WTC11 (cell line): Measurements from ENCODE around the gene TRIM9. TPM values are rescaled to one million over a fixed set of nuclear protein-coding genes. Genes with fewer than 3 reads are reported as not detected.

ENCODE experiments used
- ATAC-seq: fragments of 200-7000 bp; cut with Tn5 transposase; 2 replicates; pipeline ENCODE4 v1.10.0; 2021; ENCODE audit warnings: mild to moderate bottlenecking, moderate library complexity
- CTCF ChIA-PET: fragments of 300-600 bp; sonication (Branson Sonifier 250); formaldehyde crosslinking; loops from one replicate; lab custom pipeline; 2021; ENCODE audit warnings: antibody characterized with exemption; lab: Charles Lee
- POLR2A ChIA-PET: fragments of 350-600 bp; sonication (Branson Sonifier 250); formaldehyde crosslinking; loops from one replicate; lab custom pipeline; 2021; ENCODE audit warnings: antibody characterized with exemption; lab: Charles Lee
- DNase-seq: peaks from one replicate; pipeline ENCODE4 v3.0.0; 2021; ENCODE audit warnings: low spot score
- H3K27ac Mint-ChIP-seq: 2 replicates; pipeline ENCODE4 v1.8.0; 2021; ENCODE audit warnings: mixed read lengths
- H3K27me3 Mint-ChIP-seq: 2 replicates; pipeline ENCODE4 v1.8.0; 2021; ENCODE audit warnings: low read depth, mild to moderate bottlenecking, moderate library complexity, mixed read lengths
- H3K36me3 Mint-ChIP-seq: 2 replicates; pipeline ENCODE4 v1.8.0; 2021; ENCODE audit warnings: mixed read lengths
- H3K4me1 Mint-ChIP-seq: 2 replicates; pipeline ENCODE4 v1.8.0; 2022; ENCODE audit warnings: mixed read lengths
- H3K4me3 Mint-ChIP-seq: 2 replicates; pipeline ENCODE4 v1.8.0; 2021; ENCODE audit warnings: mild to moderate bottlenecking, moderate library complexity, mixed read lengths
- H3K9me3 Mint-ChIP-seq: 2 replicates; pipeline ENCODE4 v1.8.0; 2021; ENCODE audit warnings: mixed read lengths
- AR ChIP-seq: fragments of 250-450 bp; sonication (Bioruptor Pico); IDR thresholded peaks from 2 replicates; pipeline ENCODE4 v1.9.0; 2021; ENCODE audit warnings: mild to moderate bottlenecking
- ATF3 ChIP-seq: sonication (generic); formaldehyde crosslinking; conservative IDR thresholded peaks from 2 replicates; pipeline ENCODE4 v1.8.1; 2022; ENCODE audit warnings: mild to moderate bottlenecking, missing genetic modification reagents
- E2F1 ChIP-seq: sonication (generic); formaldehyde crosslinking; IDR thresholded peaks from 2 replicates; pipeline ENCODE4 v1.8.0; 2022; ENCODE audit warnings: mild to moderate bottlenecking, missing genetic modification reagents
- ESRRA ChIP-seq: sonication (generic); formaldehyde crosslinking; IDR thresholded peaks from 2 replicates; pipeline ENCODE4 v1.8.1; 2022; ENCODE audit warnings: mild to moderate bottlenecking, missing genetic modification reagents, borderline replicate concordance
- FOXP1 ChIP-seq: sonication (generic); formaldehyde crosslinking; IDR thresholded peaks from 2 replicates; pipeline ENCODE4 v1.8.0; 2022; ENCODE audit warnings: missing genetic modification reagents, mild to moderate bottlenecking, moderate library complexity, borderline replicate concordance
- FOXP4 ChIP-seq: sonication (generic); formaldehyde crosslinking; IDR thresholded peaks from 2 replicates; pipeline ENCODE4 v1.8.0; 2022; ENCODE audit warnings: mild to moderate bottlenecking, missing genetic modification reagents
- JAZF1 ChIP-seq: fragments of 250-450 bp; sonication (Bioruptor Pico); IDR thresholded peaks from 2 replicates; pipeline ENCODE4 v1.9.0; 2021; ENCODE audit warnings: moderate library complexity, mild to moderate bottlenecking, inconsistent platforms
- MAX ChIP-seq: sonication (generic); formaldehyde crosslinking; IDR thresholded peaks from 2 replicates; pipeline ENCODE4 v1.8.0; 2022; ENCODE audit warnings: mild to moderate bottlenecking, missing genetic modification reagents
- MLX ChIP-seq: sonication (generic); formaldehyde crosslinking; IDR thresholded peaks from 2 replicates; pipeline ENCODE4 v1.8.1; 2023; ENCODE audit warnings: mild to moderate bottlenecking, missing genetic modification reagents, moderate library complexity
- MYBL2 ChIP-seq: sonication (generic); formaldehyde crosslinking; IDR thresholded peaks from 2 replicates; pipeline ENCODE4 v1.8.1; 2023; ENCODE audit warnings: mild to moderate bottlenecking, moderate library complexity, missing genetic modification reagents
- NR1H2 ChIP-seq: sonication (generic); formaldehyde crosslinking; IDR thresholded peaks from 2 replicates; pipeline ENCODE4 v1.9.0; 2021; ENCODE audit warnings: mild to moderate bottlenecking, moderate library complexity, missing genetic modification reagents
- PRRX2 ChIP-seq: fragments of 250-450 bp; sonication (Bioruptor Pico); IDR thresholded peaks from 2 replicates; pipeline ENCODE4 v1.8.0; 2021; ENCODE audit warnings: mild to moderate bottlenecking
- SMAD3 ChIP-seq: sonication (generic); formaldehyde crosslinking; IDR thresholded peaks from 2 replicates; pipeline ENCODE4 v1.8.0; 2022; ENCODE audit warnings: missing genetic modification reagents, mild to moderate bottlenecking, borderline replicate concordance
- STAT6 ChIP-seq: sonication (generic); formaldehyde crosslinking; conservative IDR thresholded peaks from 2 replicates; pipeline ENCODE4 v1.8.1; 2023; ENCODE audit warnings: mild to moderate bottlenecking, low read depth, missing genetic modification reagents, moderate library complexity
- TCF7 ChIP-seq: sonication (generic); formaldehyde crosslinking; IDR thresholded peaks from 2 replicates; pipeline ENCODE4 v1.8.0; 2022; ENCODE audit warnings: mild to moderate bottlenecking, low read depth, missing genetic modification reagents, moderate library complexity
- USF2 ChIP-seq: sonication (generic); formaldehyde crosslinking; IDR thresholded peaks from 2 replicates; pipeline ENCODE4 v1.8.1; 2023; ENCODE audit warnings: mild to moderate bottlenecking, missing genetic modification reagents, moderate library complexity
- ZNF219 ChIP-seq: sonication (generic); formaldehyde crosslinking; IDR thresholded peaks from 2 replicates; pipeline ENCODE4 v1.8.0; 2023; ENCODE audit warnings: missing genetic modification reagents, mild to moderate bottlenecking, borderline replicate concordance
- ZNF281 ChIP-seq: sonication (generic); formaldehyde crosslinking; IDR thresholded peaks from 2 replicates; pipeline ENCODE4 v1.8.0; 2023; ENCODE audit warnings: mild to moderate bottlenecking, missing genetic modification reagents
- ZNF512 ChIP-seq: sonication (generic); formaldehyde crosslinking; IDR thresholded peaks from 2 replicates; pipeline ENCODE4 v1.8.1; 2022; ENCODE audit warnings: missing genetic modification reagents, borderline replicate concordance
- total RNA-seq: library from RNA; stranded (reverse); gene quantifications from 3 replicates; pipeline ENCODE4 v1.2.3, GENCODE V29; 2021

The TRIM9 gene
- total RNA-seq, 1 experiment from 2014 or later, result 4.0 TPM

GRCh38 chr14:51039252-51039651 is 55.7 kb downstream of the TRIM9 start (continued):
- TF ChIP-seq STAT6 (CRISPR knock-in tag) (no peak), E2F1 (CRISPR knock-in tag) (no peak), ZNF219 (CRISPR knock-in tag) (no peak), NR1H2 (CRISPR knock-in tag) (no peak), JAZF1 (CRISPR knock-in tag) (no peak), ESRRA (CRISPR knock-in tag) (no peak), PRRX2 (CRISPR knock-in tag) (no peak), SMAD3 (CRISPR knock-in tag) (no peak), FOXP1 (no peak), ATF3 (CRISPR knock-in tag) (no peak)
- TF ChIP-seq, all 79 proteins: peak for 0

GRCh38 chr14:51035611-51036192 is 59.2 kb downstream of the TRIM9 start:
- POLR2A ChIA-PET, result no interaction called here
- DNase-seq (no peak), ATAC-seq (no peak)
- H3K36me3 Mint-ChIP-seq, result no peaks in the 10 kb centered on the region
- CTCF ChIA-PET, result no interaction called here
- H3K4me3 Mint-ChIP-seq, result no peak overlapping the region
- H3K27me3 Mint-ChIP-seq, result no peaks in the 10 kb centered on the region
- no peaks in the 10 kb centered on the region for H3K9me3 Mint-ChIP-seq
- H3K4me1 Mint-ChIP-seq, result peaks cover 20% of the 10 kb centered on the region
- no peak overlapping the region for H3K27ac Mint-ChIP-seq
- TF ChIP-seq FOXP4 (CRISPR knock-in tag), result no peak
- no peak for TF ChIP-seq ZNF512 (CRISPR knock-in tag)
- no peak for TF ChIP-seq ZNF281 (CRISPR knock-in tag)
- TF ChIP-seq MYBL2 (CRISPR knock-in tag), result no peak
- no peak for TF ChIP-seq USF2 (CRISPR knock-in tag)
- TF ChIP-seq ATF3 (CRISPR knock-in tag), result no peak
- TF ChIP-seq TCF7 (CRISPR knock-in tag), result no peak
- TF ChIP-seq NR1H2 (CRISPR knock-in tag), result no peak
- TF ChIP-seq MAX (CRISPR knock-in tag), result no peak
- no peak for TF ChIP-seq AR
- no peak for TF ChIP-seq MLX
